Measurements from ENCODE around the gene CLSTN3. TPM values are rescaled to one million over a fixed set of nuclear protein-coding genes. Genes with fewer than 3 reads are reported as not detected.

CLSTN3 gene
- total and polyA plus RNA-seq, 10 of the 15 experiments (the other 5 are each of a cell fraction or from before 2014, with no cell fraction given) = 0.09 to 35.9 (median 11.3) TPM

GRCh38 chr12:7150841-7151240 lies 20.7 kb downstream of the CLSTN3 start:
- Histone ChIP-seq H2AFZ (ENCODE audit: control insufficient read depth, low read depth, low read length) (no peak overlapping the region), H3K79me2 (ENCODE audit: control insufficient read depth, insufficient read depth, low read length) (no peaks in the 10 kb centered on the region), H3K9me3 (replicated peaks; ENCODE audit: control insufficient read depth, insufficient read depth, low read length) (no peaks in the 10 kb centered on the region), H4K20me1 (ENCODE audit: control insufficient read depth, insufficient read depth) (no peaks in the 10 kb centered on the region; the same call in 1 of the 2 replicates), H3K36me3 (ENCODE audit: control insufficient read depth in 2 of 2, insufficient read depth in 2 of 2, low read length in 1 of 2) (peaks cover 11 to 21% of the 10 kb centered on the region in 2 experiments), H3K4me3 (no peak overlapping the region), H3K4me1 (ENCODE audit: control insufficient read depth, insufficient read depth, low read length) (no peaks in the 10 kb centered on the region), H3K27ac (ENCODE audit: control insufficient read depth, insufficient read depth) (no peak overlapping the region), H3K27me3 (replicated peaks in 1 of 2; ENCODE audit: control insufficient read depth in 2 of 2, insufficient read depth in 2 of 2, low read length in 1 of 2) (no peaks in the 10 kb centered on the region), H3K4me2 (ENCODE audit: control insufficient read depth, insufficient read depth) (no peak overlapping the region), H3K9ac (ENCODE audit: control insufficient read depth, insufficient read depth, low read length) (no peak overlapping the region)
- in situ Hi-C loops (cut with MboI) (no loop called here), intact Hi-C loops (cut with micrococcal nuclease; ENCODE audit: unreplicated experiment) (no loop called here)
- ChIA-PET CTCF (no interaction called here), RAD21 (ENCODE audit: unreplicated experiment) (no interaction called here), POLR2A (no interaction called here), SMC1A (ENCODE audit: uncharacterized antibody, unreplicated experiment) (no interaction called here)
- ATAC-seq = no peak
- no peak for DNase-seq (ENCODE audit: low read depth, low spot score)
- BruUV-seq (replicated peaks) = no TSS peak
- WGBS (ENCODE audit: insufficient coverage, insufficient replicate concordance, low lambda C conversion rate, missing lambda C conversion rate) = 90% methylated on average over 6 of the region's 6 CpGs
- FAIRE-seq = no peak
- TF ChIP-seq RELA (IDR thresholded peaks at IDR 0.05; ENCODE audit: borderline replicate concordance, partially characterized antibody) = no peak
- no peak for TF ChIP-seq MXI1 (IDR thresholded peaks at IDR 0.05; ENCODE audit: low read depth, low read length)
- TF ChIP-seq HDGF (IDR thresholded peaks at IDR 0.05) = no peak
- TF ChIP-seq JUND (IDR thresholded peaks at IDR 0.05; ENCODE audit: low read depth, low read length) = no peak
- no peak for TF ChIP-seq CEBPB (IDR thresholded peaks at IDR 0.05; ENCODE audit: borderline replicate concordance in 1 of 2, low read depth in 2 of 2, low read length in 2 of 2)
- TF ChIP-seq BACH1 (IDR thresholded peaks at IDR 0.05; ENCODE audit: borderline replicate concordance) = no peak
- no peak for TF ChIP-seq E2F8 (IDR thresholded peaks at IDR 0.05; ENCODE audit: low read depth, partially characterized antibody)
- no peak for TF ChIP-seq CTCF (IDR thresholded peaks at IDR 0.05 in 2 of 3, conservative IDR thresholded peaks at IDR 0.05 in 1 of 3; ENCODE audit: control insufficient read depth in 2 of 3, extremely low read depth in 1 of 3, insufficient read depth in 1 of 3, low read depth in 3 of 3, low read length in 3 of 3)
